ENCODE data around the gene EMILIN1. TPM values are rescaled to one million over a fixed set of nuclear protein-coding genes. Genes with fewer than 3 reads are reported as not detected.

The EMILIN1 gene
- total RNA-seq, 6 experiments from 2014 or later = 144 to 208 (median 183) TPM

DNA sequence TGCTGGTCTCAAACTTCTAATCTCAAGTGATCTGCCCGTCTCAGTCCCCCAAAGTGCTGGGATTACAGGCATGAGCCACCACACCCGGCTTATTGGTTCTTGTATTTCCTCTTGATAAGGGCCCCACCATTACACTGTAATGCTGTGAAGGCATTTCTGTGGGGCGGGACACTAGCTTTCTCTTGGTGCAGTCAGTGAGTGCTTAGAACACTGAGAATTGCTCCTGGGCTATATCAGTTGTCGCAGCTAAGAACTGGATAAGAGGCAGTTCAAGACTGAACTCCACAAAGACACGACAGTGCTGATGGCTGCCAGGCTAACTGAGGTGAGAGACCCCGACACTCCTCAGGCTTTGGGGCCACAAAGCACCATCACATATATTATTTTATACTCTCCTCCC lies 10.2 kb downstream of the EMILIN1 start:
- Mint-ChIP-seq H3K9me3 (no peaks in the 10 kb centered on the region), H3K27me3 (ENCODE audit: insufficient read depth) (peaks cover 5% of the 10 kb centered on the region), H3K27ac (no peak overlapping the region), H3K4me1 (ENCODE audit: low read depth) (peaks cover 23% of the 10 kb centered on the region), H3K36me3 (ENCODE audit: low read depth) (no peaks in the 10 kb centered on the region), H3K4me3 (no peak overlapping the region)
- no peak for DNase-seq
- TF ChIP-seq, protein P1, sequence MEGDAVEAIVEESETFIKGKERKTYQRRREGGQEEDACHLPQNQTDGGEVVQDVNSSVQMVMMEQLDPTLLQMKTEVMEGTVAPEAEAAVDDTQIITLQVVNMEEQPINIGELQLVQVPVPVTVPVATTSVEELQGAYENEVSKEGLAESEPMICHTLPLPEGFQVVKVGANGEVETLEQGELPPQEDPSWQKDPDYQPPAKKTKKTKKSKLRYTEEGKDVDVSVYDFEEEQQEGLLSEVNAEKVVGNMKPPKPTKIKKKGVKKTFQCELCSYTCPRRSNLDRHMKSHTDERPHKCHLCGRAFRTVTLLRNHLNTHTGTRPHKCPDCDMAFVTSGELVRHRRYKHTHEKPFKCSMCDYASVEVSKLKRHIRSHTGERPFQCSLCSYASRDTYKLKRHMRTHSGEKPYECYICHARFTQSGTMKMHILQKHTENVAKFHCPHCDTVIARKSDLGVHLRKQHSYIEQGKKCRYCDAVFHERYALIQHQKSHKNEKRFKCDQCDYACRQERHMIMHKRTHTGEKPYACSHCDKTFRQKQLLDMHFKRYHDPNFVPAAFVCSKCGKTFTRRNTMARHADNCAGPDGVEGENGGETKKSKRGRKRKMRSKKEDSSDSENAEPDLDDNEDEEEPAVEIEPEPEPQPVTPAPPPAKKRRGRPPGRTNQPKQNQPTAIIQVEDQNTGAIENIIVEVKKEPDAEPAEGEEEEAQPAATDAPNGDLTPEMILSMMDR (IDR thresholded peaks at IDR 0.05) = no peak

DNA sequence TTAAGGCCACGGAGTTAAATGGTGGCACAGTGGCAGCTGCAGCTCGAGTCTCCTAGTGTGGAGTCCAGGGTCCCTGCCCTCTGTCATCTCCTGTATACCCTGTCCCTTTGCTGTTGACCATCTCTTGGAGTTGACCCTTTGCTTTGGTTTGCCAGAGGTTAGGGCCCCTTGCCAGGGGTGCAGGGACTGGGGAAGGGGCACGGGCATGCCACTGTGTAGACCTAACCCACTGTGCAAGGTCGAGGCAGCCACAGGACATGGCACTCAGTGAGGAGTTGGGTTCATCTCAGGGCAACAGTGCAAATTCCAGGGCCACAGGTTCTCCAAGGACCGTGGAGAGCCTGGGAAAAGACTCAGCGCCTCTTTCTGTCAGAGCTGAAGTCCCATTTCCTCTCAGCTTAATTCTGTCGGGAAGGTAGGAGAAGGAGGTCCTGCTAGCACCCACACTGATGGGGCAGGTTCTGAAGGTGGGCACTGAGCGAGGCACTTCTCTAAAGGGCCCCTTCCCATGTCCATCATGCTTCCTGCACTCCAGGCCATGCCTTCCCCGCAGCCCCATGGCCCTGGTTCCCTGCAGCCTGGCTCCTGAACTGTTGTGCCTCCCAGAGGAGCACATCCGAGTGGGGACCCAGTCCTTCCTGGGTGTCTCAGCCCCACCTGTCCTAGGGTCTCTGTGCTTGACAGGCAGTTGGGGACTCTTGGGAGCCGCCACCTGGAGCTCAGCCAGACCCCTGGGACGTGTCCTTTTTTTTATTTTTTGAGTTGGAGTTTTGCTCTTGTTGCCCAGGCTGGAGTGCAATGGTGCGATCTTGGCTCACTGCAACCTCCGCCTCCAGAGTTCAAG lies 10.9 kb downstream of the EMILIN1 start:
- TF ChIP-seq, protein P1 (IDR thresholded peaks at IDR 0.05) = no peak
- Mint-ChIP-seq H3K4me3 (no peak overlapping the region), H3K9me3 (no peaks in the 10 kb centered on the region), H3K36me3 (ENCODE audit: low read depth) (no peaks in the 10 kb centered on the region), H3K4me1 (ENCODE audit: low read depth) (peaks cover 23% of the 10 kb centered on the region), H3K27ac (no peak overlapping the region), H3K27me3 (ENCODE audit: insufficient read depth) (peaks cover 5% of the 10 kb centered on the region)
- DNase-seq = no peak

DNA sequence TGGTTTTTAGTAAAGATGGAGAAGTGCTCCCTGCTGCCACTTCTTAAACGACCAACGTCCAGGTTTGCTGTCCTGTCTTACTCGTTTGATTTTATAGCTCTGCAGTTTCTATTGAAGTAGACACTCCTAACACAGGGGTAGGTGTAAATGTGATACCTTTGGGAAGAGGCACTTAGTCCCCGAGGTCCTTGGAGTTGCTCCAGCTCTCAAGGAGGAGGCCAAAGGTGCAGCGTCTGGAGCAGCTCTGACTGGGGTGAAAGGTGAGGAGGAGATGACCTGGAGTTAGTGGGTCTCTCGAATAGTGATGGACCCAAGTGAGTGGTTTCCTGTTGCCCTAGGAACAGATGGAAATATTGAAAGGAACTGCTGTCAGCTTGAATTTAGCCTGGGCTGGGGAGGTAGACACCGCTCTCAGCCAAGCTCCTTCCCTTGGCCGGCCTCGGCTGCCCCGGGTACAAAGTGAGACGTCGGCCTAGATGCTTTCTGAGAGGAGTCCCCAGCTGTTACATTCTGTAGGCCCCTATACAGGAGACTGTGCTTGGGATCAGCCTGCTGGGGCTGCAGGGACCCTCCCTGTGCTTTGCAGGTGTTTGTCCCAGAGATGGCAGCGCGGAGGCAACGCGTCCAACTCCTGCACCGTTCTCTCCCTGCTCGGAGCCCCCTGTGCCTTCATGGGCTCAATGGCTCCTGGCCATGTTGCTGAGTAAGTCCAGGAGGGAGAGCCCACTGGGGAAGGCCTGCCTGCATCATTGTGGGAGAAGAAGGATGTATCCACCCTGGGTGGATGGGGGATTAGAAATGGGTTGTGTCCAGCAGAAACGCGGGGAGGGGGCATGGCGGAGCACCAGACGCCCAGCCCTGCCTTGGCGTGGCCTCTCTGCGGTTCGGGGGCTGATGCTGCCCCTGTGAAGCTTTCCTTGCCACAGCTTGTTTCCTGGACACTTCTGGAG lies 13.6 kb downstream of the EMILIN1 start:
- no peak overlapping the region for H3K27ac Mint-ChIP-seq
- TF ChIP-seq, protein P1 (IDR thresholded peaks at IDR 0.05) = no peak
- H3K4me3 Mint-ChIP-seq = no peak overlapping the region
- no peak for DNase-seq
- no peaks in the 10 kb centered on the region for H3K9me3 Mint-ChIP-seq
- peaks cover 5% of the 10 kb centered on the region for H3K27me3 Mint-ChIP-seq (ENCODE audit: insufficient read depth)
- no peaks in the 10 kb centered on the region for H3K36me3 Mint-ChIP-seq (ENCODE audit: low read depth)
- H3K4me1 Mint-ChIP-seq (ENCODE audit: low read depth) = peaks cover 25% of the 10 kb centered on the region

DNA sequence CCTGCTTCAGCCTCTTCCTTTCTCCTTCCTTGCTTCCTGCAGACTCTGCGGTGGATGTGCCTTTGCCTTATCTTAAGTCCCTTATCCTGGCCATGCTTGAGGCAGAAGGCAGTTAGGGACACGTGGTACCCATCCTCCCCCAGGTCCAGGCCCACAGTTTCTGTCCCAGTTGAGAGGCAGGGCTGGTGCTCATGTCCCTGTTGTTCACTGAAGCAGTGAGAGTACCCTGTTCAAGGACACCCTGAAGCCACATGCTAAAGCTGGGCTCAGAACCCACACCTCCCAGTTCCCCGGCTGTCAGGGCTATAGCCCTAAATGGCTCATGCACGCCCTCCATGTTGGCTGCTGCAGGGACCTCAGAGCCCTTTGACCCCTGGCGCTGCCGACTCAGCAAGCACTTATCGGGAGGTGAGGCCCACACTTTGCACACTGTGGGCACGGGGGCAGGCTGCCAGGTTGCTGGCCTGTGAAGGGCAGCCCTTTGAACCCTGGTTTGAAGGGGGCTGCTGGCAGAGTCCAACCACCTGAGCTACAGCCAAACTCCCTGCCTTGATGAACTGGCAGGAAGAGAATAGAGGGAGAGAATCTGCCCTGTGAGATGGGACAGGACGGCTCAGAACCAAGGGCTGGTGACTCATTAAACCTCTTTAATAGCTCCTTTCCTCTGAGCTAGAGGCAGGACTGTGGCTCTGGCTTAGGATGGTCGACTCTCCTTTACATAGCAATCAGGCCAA lies 14.4 kb downstream of the EMILIN1 start:
- Mint-ChIP-seq H3K27me3 (ENCODE audit: insufficient read depth) (peaks cover 2% of the 10 kb centered on the region; the same call in 1 of the 2 replicates), H3K9me3 (no peaks in the 10 kb centered on the region), H3K27ac (no peak overlapping the region), H3K4me1 (ENCODE audit: low read depth) (peaks cover 21% of the 10 kb centered on the region), H3K36me3 (ENCODE audit: low read depth) (no peaks in the 10 kb centered on the region), H3K4me3 (no peak overlapping the region)
- peak; percentile 28 for DNase-seq
- TF ChIP-seq, protein P1 (IDR thresholded peaks at IDR 0.05) = no peak
